GM12878 (cell line): ENCODE measurements around the gene DENND10.

ENCODE experiments used
- CTCF ChIP-seq, 3 experiments: IDR thresholded peaks in 2 of 3; conservative IDR thresholded peaks in 1 of 3; 2 replicates each; pipeline ENCODE4 v1.5.1; 2011; ENCODE audit warnings: low read depth in 3 of 3, low read length in 3 of 3, mild to moderate bottlenecking in 3 of 3, control low read depth in 2 of 3, moderate library complexity in 2 of 3, inconsistent platforms in 1 of 3, mixed read lengths in 1 of 3; ENCODE audit not compliant: control insufficient read depth in 2 of 3, insufficient read depth in 1 of 3; ENCODE audit errors: extremely low read depth in 1 of 3
- FOS ChIP-seq: IDR thresholded peaks from 3 replicates; pipeline ENCODE4 v1.6.1; 2011; ENCODE audit warnings: borderline replicate concordance; ENCODE audit not compliant: insufficient read length; ENCODE audit errors: extremely low read depth
- NFYB ChIP-seq: IDR thresholded peaks from 2 replicates; pipeline ENCODE4 v1.6.1; 2011; ENCODE audit warnings: low read depth, mild to moderate bottlenecking, low read length, improper control_type of control experiment, moderate library complexity; ENCODE audit not compliant: insufficient read depth
- SMAD1 ChIP-seq: fragments of 450-650 bp; IDR thresholded peaks from 2 replicates; pipeline ENCODE4 v1.6.1; 2018; ENCODE audit warnings: mild to moderate bottlenecking, low read depth; ENCODE audit not compliant: partially characterized antibody
- SP1 ChIP-seq: IDR thresholded peaks from one replicate; pipeline ENCODE4 v1.6.1; 2011; ENCODE audit warnings: low read depth, low read length
- TF ChIP-seq, protein P1 (sequence below): IDR thresholded peaks from 2 replicates; pipeline ENCODE4 v1.6.1; 2012; ENCODE audit warnings: mild to moderate bottlenecking, low read depth, low read length

DNA sequence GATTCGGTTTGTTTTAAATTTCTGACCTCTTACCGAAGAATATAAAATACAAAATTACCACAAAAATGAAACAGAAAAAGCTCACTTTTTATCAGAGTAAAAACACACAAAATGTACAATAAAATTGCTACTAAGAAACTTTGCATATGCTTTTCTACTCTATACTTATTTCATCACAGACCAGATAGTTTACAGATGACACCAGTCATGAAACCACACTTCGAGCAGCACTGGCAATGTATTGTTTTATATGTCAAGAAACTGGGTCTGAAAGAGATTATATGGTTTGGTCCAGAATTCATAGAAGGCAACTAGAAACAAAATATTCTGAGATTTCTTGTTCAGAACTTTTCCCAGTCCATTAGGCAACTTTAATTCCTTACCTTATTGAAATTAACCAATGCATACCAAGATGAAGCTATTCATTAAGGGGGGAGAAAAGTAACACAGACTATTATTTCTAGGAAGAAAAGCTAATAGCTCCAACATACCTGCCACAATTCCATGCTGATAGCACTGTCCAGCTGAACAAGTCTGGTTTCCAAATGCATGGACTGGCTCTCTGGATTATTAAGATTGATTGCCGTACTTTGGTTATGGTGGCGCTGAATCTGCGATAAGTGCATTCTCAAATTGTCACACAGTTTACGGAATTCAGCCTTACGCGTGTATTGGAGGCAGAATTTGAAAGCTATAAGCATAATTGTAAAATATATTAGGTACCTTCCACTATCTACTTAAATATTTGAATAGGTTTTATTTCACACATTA, 33.3 kb upstream of the DENND10 start:
- TF ChIP-seq, protein P1, sequence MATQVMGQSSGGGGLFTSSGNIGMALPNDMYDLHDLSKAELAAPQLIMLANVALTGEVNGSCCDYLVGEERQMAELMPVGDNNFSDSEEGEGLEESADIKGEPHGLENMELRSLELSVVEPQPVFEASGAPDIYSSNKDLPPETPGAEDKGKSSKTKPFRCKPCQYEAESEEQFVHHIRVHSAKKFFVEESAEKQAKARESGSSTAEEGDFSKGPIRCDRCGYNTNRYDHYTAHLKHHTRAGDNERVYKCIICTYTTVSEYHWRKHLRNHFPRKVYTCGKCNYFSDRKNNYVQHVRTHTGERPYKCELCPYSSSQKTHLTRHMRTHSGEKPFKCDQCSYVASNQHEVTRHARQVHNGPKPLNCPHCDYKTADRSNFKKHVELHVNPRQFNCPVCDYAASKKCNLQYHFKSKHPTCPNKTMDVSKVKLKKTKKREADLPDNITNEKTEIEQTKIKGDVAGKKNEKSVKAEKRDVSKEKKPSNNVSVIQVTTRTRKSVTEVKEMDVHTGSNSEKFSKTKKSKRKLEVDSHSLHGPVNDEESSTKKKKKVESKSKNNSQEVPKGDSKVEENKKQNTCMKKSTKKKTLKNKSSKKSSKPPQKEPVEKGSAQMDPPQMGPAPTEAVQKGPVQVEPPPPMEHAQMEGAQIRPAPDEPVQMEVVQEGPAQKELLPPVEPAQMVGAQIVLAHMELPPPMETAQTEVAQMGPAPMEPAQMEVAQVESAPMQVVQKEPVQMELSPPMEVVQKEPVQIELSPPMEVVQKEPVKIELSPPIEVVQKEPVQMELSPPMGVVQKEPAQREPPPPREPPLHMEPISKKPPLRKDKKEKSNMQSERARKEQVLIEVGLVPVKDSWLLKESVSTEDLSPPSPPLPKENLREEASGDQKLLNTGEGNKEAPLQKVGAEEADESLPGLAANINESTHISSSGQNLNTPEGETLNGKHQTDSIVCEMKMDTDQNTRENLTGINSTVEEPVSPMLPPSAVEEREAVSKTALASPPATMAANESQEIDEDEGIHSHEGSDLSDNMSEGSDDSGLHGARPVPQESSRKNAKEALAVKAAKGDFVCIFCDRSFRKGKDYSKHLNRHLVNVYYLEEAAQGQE, result no peak
- TF ChIP-seq SP1, result no peak
- TF ChIP-seq FOS, result no peak
- no peak for TF ChIP-seq NFYB
- TF ChIP-seq CTCF (IDR thresholded peaks at IDR 0.05 in 2 of 3, conservative IDR thresholded peaks at IDR 0.05 in 1 of 3; ENCODE audit: control insufficient read depth in 2 of 3, extremely low read depth in 1 of 3, insufficient read depth in 1 of 3, low read depth in 3 of 3, low read length in 3 of 3), result no peak
- no peak for TF ChIP-seq SMAD1
